ENCODE measurements around the gene ABCA13.

Gene ABCA13

DNA sequence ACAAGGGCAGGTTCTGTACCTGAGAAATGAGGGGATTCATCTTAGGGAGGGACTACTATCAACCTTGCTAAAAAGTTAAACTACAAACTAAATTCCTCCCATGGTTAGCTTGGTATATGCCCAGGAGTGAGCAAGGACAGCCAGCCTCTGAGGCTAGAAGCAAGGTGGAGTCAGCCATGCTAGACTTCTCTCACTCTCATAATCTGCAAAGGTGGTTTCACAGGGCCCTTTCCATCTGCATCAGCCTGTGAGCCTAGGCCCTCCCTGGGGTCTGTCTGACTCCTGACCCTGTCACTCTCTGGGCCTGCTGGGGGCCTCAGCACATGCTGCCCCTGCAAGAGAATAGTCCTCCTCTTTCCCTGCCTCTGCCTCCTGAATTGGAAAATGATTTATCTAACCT, 66.1 kb downstream of the ABCA13 start:
- TF ChIP-seq, protein P1, sequence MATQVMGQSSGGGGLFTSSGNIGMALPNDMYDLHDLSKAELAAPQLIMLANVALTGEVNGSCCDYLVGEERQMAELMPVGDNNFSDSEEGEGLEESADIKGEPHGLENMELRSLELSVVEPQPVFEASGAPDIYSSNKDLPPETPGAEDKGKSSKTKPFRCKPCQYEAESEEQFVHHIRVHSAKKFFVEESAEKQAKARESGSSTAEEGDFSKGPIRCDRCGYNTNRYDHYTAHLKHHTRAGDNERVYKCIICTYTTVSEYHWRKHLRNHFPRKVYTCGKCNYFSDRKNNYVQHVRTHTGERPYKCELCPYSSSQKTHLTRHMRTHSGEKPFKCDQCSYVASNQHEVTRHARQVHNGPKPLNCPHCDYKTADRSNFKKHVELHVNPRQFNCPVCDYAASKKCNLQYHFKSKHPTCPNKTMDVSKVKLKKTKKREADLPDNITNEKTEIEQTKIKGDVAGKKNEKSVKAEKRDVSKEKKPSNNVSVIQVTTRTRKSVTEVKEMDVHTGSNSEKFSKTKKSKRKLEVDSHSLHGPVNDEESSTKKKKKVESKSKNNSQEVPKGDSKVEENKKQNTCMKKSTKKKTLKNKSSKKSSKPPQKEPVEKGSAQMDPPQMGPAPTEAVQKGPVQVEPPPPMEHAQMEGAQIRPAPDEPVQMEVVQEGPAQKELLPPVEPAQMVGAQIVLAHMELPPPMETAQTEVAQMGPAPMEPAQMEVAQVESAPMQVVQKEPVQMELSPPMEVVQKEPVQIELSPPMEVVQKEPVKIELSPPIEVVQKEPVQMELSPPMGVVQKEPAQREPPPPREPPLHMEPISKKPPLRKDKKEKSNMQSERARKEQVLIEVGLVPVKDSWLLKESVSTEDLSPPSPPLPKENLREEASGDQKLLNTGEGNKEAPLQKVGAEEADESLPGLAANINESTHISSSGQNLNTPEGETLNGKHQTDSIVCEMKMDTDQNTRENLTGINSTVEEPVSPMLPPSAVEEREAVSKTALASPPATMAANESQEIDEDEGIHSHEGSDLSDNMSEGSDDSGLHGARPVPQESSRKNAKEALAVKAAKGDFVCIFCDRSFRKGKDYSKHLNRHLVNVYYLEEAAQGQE (IDR thresholded peaks at IDR 0.05; ENCODE audit: low read depth): no peak
- TF ChIP-seq EGR1 (IDR thresholded peaks at IDR 0.05): no peak
- TF ChIP-seq FOXM1 (IDR thresholded peaks at IDR 0.05; ENCODE audit: borderline replicate concordance, low read depth): no peak
- TF ChIP-seq TCF12 (IDR thresholded peaks at IDR 0.05; ENCODE audit: low read depth): no peak
- TF ChIP-seq YY1 (IDR thresholded peaks at IDR 0.05; ENCODE audit: low read depth): no peak
- no peak for TF ChIP-seq RAD21 (IDR thresholded peaks at IDR 0.05; ENCODE audit: low read depth)
- TF ChIP-seq TAF1 (IDR thresholded peaks at IDR 0.05; ENCODE audit: low read depth): no peak
- TF ChIP-seq, protein P2, sequence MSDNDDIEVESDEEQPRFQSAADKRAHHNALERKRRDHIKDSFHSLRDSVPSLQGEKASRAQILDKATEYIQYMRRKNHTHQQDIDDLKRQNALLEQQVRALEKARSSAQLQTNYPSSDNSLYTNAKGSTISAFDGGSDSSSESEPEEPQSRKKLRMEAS (IDR thresholded peaks at IDR 0.05): no peak

DNA sequence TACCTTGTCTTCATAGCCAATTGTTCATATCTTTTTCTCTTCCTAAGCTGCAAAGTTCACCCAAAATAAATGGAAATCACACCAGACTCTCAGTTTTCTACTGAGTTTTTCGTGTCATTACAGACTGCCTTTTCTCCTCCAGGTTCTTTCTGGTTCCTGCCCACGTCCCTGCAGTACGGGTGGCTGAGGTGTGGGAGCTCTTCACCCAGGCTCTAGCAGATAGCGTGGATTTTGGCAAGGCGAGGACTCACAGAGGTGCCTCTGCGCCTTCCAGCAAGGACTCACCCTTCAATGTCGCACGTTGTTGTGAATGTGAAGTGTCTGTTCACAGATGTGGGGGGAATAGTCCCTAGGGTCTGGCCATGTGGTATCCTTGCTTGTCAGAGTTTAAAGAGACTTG, 71.6 kb downstream of the ABCA13 start:
- TF ChIP-seq TCF12 (IDR thresholded peaks at IDR 0.05; ENCODE audit: low read depth) (no peak), RAD21 (IDR thresholded peaks at IDR 0.05; ENCODE audit: low read depth) (no peak), EGR1 (IDR thresholded peaks at IDR 0.05) (no peak), CEBPB (IDR thresholded peaks at IDR 0.05) (no peak), EP300 (IDR thresholded peaks at IDR 0.05; ENCODE audit: borderline replicate concordance) (no peak), TAF1 (IDR thresholded peaks at IDR 0.05; ENCODE audit: low read depth) (no peak), ZBTB7A (IDR thresholded peaks at IDR 0.05; ENCODE audit: low read depth) (no peak), TEAD4 (IDR thresholded peaks at IDR 0.05) (no peak), YY1 (IDR thresholded peaks at IDR 0.05; ENCODE audit: low read depth) (no peak), FOXM1 (IDR thresholded peaks at IDR 0.05; ENCODE audit: borderline replicate concordance, low read depth) (no peak), CREB1 (IDR thresholded peaks at IDR 0.05; ENCODE audit: low read depth) (no peak), NFIC (IDR thresholded peaks at IDR 0.05) (no peak)
- TF ChIP-seq, protein P2 (IDR thresholded peaks at IDR 0.05): no peak
- TF ChIP-seq, protein P1 (IDR thresholded peaks at IDR 0.05; ENCODE audit: low read depth): no peak
- TF ChIP-seq, protein P3, sequence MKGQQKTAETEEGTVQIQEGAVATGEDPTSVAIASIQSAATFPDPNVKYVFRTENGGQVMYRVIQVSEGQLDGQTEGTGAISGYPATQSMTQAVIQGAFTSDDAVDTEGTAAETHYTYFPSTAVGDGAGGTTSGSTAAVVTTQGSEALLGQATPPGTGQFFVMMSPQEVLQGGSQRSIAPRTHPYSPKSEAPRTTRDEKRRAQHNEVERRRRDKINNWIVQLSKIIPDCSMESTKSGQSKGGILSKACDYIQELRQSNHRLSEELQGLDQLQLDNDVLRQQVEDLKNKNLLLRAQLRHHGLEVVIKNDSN (IDR thresholded peaks at IDR 0.05): no peak

DNA sequence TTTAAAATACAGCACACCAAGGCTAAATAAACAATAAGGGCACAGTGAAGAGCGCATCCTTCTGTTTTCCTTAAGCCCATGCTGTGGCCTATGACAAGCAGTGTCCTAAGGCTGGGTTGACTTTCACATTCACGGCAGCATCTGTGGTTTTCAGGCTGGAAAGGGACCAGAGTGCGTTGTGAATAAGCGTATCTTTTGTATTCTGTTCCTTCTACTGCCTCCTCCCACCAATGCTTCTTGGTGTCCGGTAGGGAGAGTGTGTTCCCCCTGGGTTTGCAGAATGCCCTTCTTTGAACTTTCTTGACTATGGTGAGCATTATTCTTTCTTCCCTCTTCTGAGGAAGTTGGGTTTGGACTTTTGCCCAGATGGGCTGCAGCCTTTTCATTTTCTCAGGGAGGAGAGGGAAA, 73.6 kb downstream of the ABCA13 start:
- no peak for TF ChIP-seq EGR1 (IDR thresholded peaks at IDR 0.05)
- TF ChIP-seq ZBTB7A (IDR thresholded peaks at IDR 0.05; ENCODE audit: low read depth): no peak
- TF ChIP-seq, protein P1 (IDR thresholded peaks at IDR 0.05; ENCODE audit: low read depth): no peak
- TF ChIP-seq TEAD4 (IDR thresholded peaks at IDR 0.05): no peak
- TF ChIP-seq TCF12 (IDR thresholded peaks at IDR 0.05; ENCODE audit: low read depth): no peak
- no peak for TF ChIP-seq TAF1 (IDR thresholded peaks at IDR 0.05; ENCODE audit: low read depth)
- TF ChIP-seq, protein P3 (IDR thresholded peaks at IDR 0.05): no peak
- no peak for TF ChIP-seq YY1 (IDR thresholded peaks at IDR 0.05; ENCODE audit: low read depth)
- no peak for TF ChIP-seq RAD21 (IDR thresholded peaks at IDR 0.05; ENCODE audit: low read depth)
- TF ChIP-seq NFIC (IDR thresholded peaks at IDR 0.05): no peak
- no peak for TF ChIP-seq CEBPB (IDR thresholded peaks at IDR 0.05)
- TF ChIP-seq, protein P2 (IDR thresholded peaks at IDR 0.05): no peak
- no peak for TF ChIP-seq FOXM1 (IDR thresholded peaks at IDR 0.05; ENCODE audit: borderline replicate concordance, low read depth)
- no peak for TF ChIP-seq EP300 (IDR thresholded peaks at IDR 0.05; ENCODE audit: borderline replicate concordance)
- no peak for TF ChIP-seq CREB1 (IDR thresholded peaks at IDR 0.05; ENCODE audit: low read depth)

DNA sequence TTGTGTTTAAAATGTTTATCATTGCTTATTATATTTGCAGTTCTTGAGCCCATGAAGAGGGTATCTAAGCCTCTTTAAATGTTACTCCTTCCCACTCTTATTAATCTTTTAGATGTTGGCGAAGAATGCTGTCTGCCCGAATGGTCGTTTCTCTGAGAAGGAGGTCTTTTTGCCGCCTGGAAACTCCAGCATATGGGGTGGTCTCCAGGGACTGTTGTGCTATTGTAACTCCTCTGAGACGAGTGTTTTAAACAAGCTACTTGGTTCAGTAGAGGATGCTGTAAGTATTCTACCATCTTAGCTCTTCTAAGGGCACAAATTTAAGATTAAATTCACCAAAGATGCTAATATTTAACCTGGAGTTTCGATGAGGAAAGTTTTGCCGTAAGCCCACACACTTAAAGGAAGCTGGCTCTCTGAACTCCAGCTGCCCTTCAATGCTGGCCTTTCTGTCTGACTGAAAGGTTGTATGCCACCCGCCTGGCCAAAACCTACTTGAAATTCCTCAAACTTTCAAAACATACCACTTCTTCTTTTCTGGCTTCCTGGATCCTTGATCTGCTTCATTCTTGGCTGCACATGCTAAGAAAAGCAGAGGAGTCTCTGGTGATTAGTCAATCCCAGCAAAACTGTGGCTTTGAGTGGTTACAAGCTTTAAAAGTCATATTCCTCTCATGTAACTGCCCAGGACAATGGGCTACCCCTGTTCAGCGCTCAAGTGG, 74.7 kb downstream of the ABCA13 start:
- TF ChIP-seq FOXM1 (IDR thresholded peaks at IDR 0.05; ENCODE audit: borderline replicate concordance, low read depth) (no peak), EGR1 (IDR thresholded peaks at IDR 0.05) (no peak), ZBTB7A (IDR thresholded peaks at IDR 0.05; ENCODE audit: low read depth) (no peak), TCF12 (IDR thresholded peaks at IDR 0.05; ENCODE audit: low read depth) (no peak), YY1 (IDR thresholded peaks at IDR 0.05; ENCODE audit: low read depth) (no peak), CREB1 (IDR thresholded peaks at IDR 0.05; ENCODE audit: low read depth) (no peak), TAF1 (IDR thresholded peaks at IDR 0.05; ENCODE audit: low read depth) (no peak), RAD21 (IDR thresholded peaks at IDR 0.05; ENCODE audit: low read depth) (no peak), TEAD4 (IDR thresholded peaks at IDR 0.05) (no peak), CEBPB (IDR thresholded peaks at IDR 0.05) (no peak), EP300 (IDR thresholded peaks at IDR 0.05; ENCODE audit: borderline replicate concordance) (no peak), NFIC (IDR thresholded peaks at IDR 0.05) (no peak)
- TF ChIP-seq, protein P3 (IDR thresholded peaks at IDR 0.05): no peak
- TF ChIP-seq, protein P1 (IDR thresholded peaks at IDR 0.05; ENCODE audit: low read depth): no peak
- TF ChIP-seq, protein P2 (IDR thresholded peaks at IDR 0.05): no peak

All from Ishikawa (cell line).